ENCODE data around the gene CHST14.
A peak's percentile ranks its signal among the peaks of the same experiment; 100 is the strongest.

The CHST14 gene

DNA sequence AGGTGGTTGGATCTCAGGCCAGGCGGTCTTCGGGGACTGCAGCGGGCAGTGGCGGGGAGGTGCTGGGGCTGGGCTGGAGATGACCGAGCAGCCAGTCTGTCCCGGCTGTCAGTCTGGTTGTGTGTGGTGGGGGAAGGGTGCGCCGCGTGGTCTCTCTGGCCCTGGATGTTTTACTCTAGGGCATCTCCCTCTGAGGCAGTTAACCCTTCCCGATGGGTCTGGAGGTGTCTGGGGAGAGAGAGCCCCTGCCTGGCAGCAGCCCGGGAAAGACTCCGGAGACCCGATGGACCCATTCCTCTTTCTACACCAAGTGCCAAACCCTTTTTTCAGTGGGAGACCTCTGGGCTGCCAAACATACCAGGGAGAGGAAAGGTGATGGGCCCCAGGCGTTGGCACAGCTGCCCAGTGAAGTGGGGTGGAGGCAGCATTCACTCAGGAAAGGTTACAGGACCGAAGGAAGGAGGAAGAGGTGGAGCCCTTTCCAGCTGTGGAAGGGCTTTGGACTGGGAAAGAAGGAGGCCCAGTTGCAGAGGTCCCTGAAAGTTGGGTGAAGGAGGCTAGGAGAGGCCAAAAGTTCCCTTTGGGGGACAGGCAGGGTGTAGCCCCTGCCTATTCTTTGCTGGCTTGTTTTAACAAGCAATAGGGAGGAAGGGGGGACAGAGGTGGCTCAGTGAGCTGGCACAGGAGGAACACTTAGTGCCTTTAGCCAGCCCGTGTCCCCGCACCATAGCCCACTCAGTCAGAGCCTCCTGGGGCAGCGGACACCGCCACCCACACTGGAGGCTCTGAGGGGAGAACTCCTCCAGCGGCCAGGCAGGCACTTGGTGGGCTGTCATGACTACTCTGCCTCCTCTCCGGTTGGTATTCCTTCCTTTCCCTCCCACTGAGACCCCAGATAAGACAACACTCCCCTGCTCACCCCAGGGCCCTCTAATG is 32.8 kb upstream of the CHST14 start:
- 0 out of 2 replicates have a peak, but pooled peaks cover 5% of the 10 kb centered on the region for H4K20me1 ChIP-seq (ENCODE audit: insufficient read depth, low read length)
- no peak overlapping the region for H3K4me2 ChIP-seq (ENCODE audit: low read depth, low read length)
- H3K9me3 ChIP-seq (replicated peaks; ENCODE audit: insufficient read depth, low read length) = no peaks in the 10 kb centered on the region
- no peak overlapping the region for H3K9ac ChIP-seq (ENCODE audit: low read length)
- peaks cover 33% of the 10 kb centered on the region for H3K27me3 ChIP-seq (replicated peaks; ENCODE audit: insufficient read depth, low read length)
- peaks cover 14% of the 10 kb centered on the region for H3K79me2 ChIP-seq (ENCODE audit: low read length)
- TF ChIP-seq EZH2 (optimal IDR thresholded peaks at IDR 0.05; ENCODE audit: low read depth, low read length) (no peak), EZH2phosphoT487 (IDR thresholded peaks at IDR 0.05; ENCODE audit: low read length) (no peak)
- TF ChIP-seq, protein P1, sequence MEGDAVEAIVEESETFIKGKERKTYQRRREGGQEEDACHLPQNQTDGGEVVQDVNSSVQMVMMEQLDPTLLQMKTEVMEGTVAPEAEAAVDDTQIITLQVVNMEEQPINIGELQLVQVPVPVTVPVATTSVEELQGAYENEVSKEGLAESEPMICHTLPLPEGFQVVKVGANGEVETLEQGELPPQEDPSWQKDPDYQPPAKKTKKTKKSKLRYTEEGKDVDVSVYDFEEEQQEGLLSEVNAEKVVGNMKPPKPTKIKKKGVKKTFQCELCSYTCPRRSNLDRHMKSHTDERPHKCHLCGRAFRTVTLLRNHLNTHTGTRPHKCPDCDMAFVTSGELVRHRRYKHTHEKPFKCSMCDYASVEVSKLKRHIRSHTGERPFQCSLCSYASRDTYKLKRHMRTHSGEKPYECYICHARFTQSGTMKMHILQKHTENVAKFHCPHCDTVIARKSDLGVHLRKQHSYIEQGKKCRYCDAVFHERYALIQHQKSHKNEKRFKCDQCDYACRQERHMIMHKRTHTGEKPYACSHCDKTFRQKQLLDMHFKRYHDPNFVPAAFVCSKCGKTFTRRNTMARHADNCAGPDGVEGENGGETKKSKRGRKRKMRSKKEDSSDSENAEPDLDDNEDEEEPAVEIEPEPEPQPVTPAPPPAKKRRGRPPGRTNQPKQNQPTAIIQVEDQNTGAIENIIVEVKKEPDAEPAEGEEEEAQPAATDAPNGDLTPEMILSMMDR (IDR thresholded peaks at IDR 0.05; ENCODE audit: low read length) = no peak
- H3K9me2 ChIP-seq (replicated peaks; ENCODE audit: insufficient read depth, low read length) = no peaks in the 10 kb centered on the region
- no peaks in the 10 kb centered on the region for H3K36me3 ChIP-seq (replicated peaks; ENCODE audit: insufficient read depth, low read length)
- no peak overlapping the region for H2AFZ ChIP-seq (ENCODE audit: low read length)
- no peak overlapping the region for H3K27ac ChIP-seq (ENCODE audit: low read length)
- H3K4me3 ChIP-seq (ENCODE audit: low read length) = no peak overlapping the region
- no peak for DNase-seq
- H3K4me1 ChIP-seq (ENCODE audit: low read length) = no peaks in the 10 kb centered on the region
- H3F3A ChIP-seq (ENCODE audit: insufficient read depth, low read length) = peaks cover 16% of the 10 kb centered on the region

- H3K9me3 ChIP-seq (replicated peaks; ENCODE audit: insufficient read depth, low read length) = no peaks in the 10 kb centered on the region
- peaks cover 21% of the 10 kb centered on the region for H3K79me2 ChIP-seq (ENCODE audit: low read length)
- peaks cover 33% of the 10 kb centered on the region for H3K27me3 ChIP-seq (replicated peaks; ENCODE audit: insufficient read depth, low read length)
- H3K27ac ChIP-seq (ENCODE audit: low read length) = no peak overlapping the region
- H3K4me2 ChIP-seq (ENCODE audit: low read depth, low read length) = no peak overlapping the region
- H3K9me2 ChIP-seq (replicated peaks; ENCODE audit: insufficient read depth, low read length) = no peaks in the 10 kb centered on the region
- no peaks in the 10 kb centered on the region for H3K36me3 ChIP-seq (replicated peaks; ENCODE audit: insufficient read depth, low read length)
- no peak overlapping the region for H2AFZ ChIP-seq (ENCODE audit: low read length)
- H3K9ac ChIP-seq (ENCODE audit: low read length) = no peak overlapping the region
- H4K20me1 ChIP-seq (ENCODE audit: insufficient read depth, low read length) = 0 out of 2 replicates have a peak, but pooled peaks cover 5% of the 10 kb centered on the region
- no peak overlapping the region for H3K4me3 ChIP-seq (ENCODE audit: low read length)
- peaks cover 16% of the 10 kb centered on the region for H3F3A ChIP-seq (ENCODE audit: insufficient read depth, low read length)
- DNase-seq = no peak
- H3K4me1 ChIP-seq (ENCODE audit: low read length) = no peaks in the 10 kb centered on the region
- TF ChIP-seq EZH2phosphoT487 (IDR thresholded peaks at IDR 0.05; ENCODE audit: low read length) (no peak), EZH2 (optimal IDR thresholded peaks at IDR 0.05; ENCODE audit: low read depth, low read length) (no peak)
- TF ChIP-seq, protein P1 (IDR thresholded peaks at IDR 0.05; ENCODE audit: low read length) = no peak
Observed at GRCh38 chr15:40438712-40439111, 32.1 kb upstream of the CHST14 start.

DNA sequence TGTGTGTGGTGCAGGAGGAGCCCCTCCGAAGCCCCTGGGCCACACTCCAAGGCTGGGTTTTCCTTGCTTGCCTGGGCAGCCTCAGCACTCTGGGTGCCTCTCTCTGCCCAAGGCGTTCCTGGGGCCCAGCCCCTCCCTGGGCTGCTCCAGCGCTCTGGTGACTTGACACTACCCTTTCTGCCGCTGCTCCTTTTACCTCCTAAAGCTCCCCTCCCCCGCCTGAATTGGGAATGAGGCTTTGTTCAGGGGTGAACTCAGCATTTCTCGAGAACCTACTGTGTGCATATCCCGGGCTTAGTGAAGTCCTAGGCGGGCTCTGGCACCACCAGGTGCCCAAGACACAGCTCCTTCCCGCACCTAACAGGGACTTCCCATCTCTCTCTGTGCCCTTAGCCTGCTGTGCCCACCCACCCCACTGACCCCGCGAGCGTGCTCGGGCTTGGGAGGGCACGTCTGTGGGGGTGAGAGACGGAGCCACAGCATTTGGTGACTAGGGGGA is 31.3 kb upstream of the CHST14 start:
- Histone ChIP-seq H3K27me3 (replicated peaks; ENCODE audit: insufficient read depth, low read length) (peaks cover 33% of the 10 kb centered on the region), H3K9ac (ENCODE audit: low read length) (no peak overlapping the region; the same call in 1 of the 2 replicates), H3K4me1 (ENCODE audit: low read length) (no peaks in the 10 kb centered on the region), H3K9me2 (replicated peaks; ENCODE audit: insufficient read depth, low read length) (no peaks in the 10 kb centered on the region), H3K9me3 (replicated peaks; ENCODE audit: insufficient read depth, low read length) (no peaks in the 10 kb centered on the region), H3F3A (ENCODE audit: insufficient read depth, low read length) (peaks cover 16% of the 10 kb centered on the region), H3K36me3 (replicated peaks; ENCODE audit: insufficient read depth, low read length) (no peaks in the 10 kb centered on the region), H3K27ac (ENCODE audit: low read length) (no peak overlapping the region), H3K4me2 (ENCODE audit: low read depth, low read length) (peak overlapping the region; percentile 97), H3K4me3 (ENCODE audit: low read length) (peak overlapping the region; percentile 70), H3K79me2 (ENCODE audit: low read length) (peaks cover 29% of the 10 kb centered on the region), H2AFZ (ENCODE audit: low read length) (peak overlapping the region; percentile 53), H4K20me1 (ENCODE audit: insufficient read depth, low read length) (0 out of 2 replicates have a peak, but pooled peaks cover 5% of the 10 kb centered on the region)
- DNase-seq = no peak
- TF ChIP-seq, protein P1 (IDR thresholded peaks at IDR 0.05; ENCODE audit: low read length) = no peak
- TF ChIP-seq EZH2phosphoT487 (IDR thresholded peaks at IDR 0.05; ENCODE audit: low read length) (no peak), EZH2 (optimal IDR thresholded peaks at IDR 0.05; ENCODE audit: low read depth, low read length) (no peak)

Measured in MM.1S (cell line).